Right lobe of liver (tissue), 4 donors: Measurements from ENCODE around the gene PHOSPHO1.
"Not testable (repeated sequence)": the region's sequence is repeated elsewhere in the genome, so short reads cannot be mapped to it uniquely, and the experiment has no call there.

ENCODE experiments used
- CTCF ChIP-seq, 4 donors: fragments of 200-600 bp in 3 of 4; fragments of 450-650 bp in 1 of 4; IDR thresholded peaks; one replicate each; pipeline versions ENCODE4 v1.5.1 to v1.8.0; 2016 to 2022; ENCODE audit warnings: antibody characterized with exemption in 4 of 4, mild to moderate bottlenecking in 2 of 4
- POLR2A ChIP-seq: fragments of 450-650 bp; IDR thresholded peaks from one replicate; pipeline ENCODE4 v1.6.1; 2017; ENCODE audit warnings: antibody characterized with exemption, mild to moderate bottlenecking
- donor health status: DM: no; HTN: no; CAD: no.
- donor health status: DM: no; HTN: no; CAD: no.
- donor health status: DM: no; HTN: yes; CAD: no.

- not testable (repeated sequence) for TF ChIP-seq POLR2A; CTCF (IDR thresholded peaks at IDR 0.05)
Observed at GRCh38 chr17:49185381-49185780, 45.2 kb downstream of the PHOSPHO1 start.
